ENCODE measurements around the gene GNAI2.

DNA sequence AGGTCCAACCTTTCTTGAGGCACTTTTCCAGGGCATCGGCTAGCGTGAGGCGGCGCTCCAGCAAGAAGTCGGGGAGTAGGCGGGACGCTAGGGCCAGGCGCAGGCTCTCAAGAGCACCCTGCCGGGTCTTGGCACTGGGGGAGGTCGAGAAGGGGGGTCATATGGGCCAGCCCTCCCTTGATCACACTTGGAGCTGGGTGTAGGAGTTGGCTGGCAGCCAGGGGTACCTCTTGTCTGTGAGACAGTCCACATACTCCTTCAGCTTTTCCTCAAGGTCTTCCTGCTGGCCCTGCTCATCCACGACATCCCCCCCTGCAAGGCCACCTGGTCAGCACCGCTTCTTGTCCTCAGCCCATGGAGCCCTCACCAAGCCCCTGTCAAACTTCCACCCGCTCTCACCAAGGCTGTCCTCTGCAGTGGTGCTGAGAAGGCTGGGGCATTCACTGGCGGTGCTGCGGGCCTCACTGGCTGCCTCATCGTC lies 54.2 kb downstream of the GNAI2 start:
- TF ChIP-seq, protein P1, sequence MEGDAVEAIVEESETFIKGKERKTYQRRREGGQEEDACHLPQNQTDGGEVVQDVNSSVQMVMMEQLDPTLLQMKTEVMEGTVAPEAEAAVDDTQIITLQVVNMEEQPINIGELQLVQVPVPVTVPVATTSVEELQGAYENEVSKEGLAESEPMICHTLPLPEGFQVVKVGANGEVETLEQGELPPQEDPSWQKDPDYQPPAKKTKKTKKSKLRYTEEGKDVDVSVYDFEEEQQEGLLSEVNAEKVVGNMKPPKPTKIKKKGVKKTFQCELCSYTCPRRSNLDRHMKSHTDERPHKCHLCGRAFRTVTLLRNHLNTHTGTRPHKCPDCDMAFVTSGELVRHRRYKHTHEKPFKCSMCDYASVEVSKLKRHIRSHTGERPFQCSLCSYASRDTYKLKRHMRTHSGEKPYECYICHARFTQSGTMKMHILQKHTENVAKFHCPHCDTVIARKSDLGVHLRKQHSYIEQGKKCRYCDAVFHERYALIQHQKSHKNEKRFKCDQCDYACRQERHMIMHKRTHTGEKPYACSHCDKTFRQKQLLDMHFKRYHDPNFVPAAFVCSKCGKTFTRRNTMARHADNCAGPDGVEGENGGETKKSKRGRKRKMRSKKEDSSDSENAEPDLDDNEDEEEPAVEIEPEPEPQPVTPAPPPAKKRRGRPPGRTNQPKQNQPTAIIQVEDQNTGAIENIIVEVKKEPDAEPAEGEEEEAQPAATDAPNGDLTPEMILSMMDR (IDR thresholded peaks at IDR 0.05; ENCODE audit: low read depth, low read length, poor library complexity, severe bottlenecking), result no peak
- no peak for TF ChIP-seq EZH2phosphoT487 (IDR thresholded peaks at IDR 0.05; ENCODE audit: borderline replicate concordance, low read length)
